ENCODE measurements around the gene SEMA3E.

The SEMA3E gene

DNA sequence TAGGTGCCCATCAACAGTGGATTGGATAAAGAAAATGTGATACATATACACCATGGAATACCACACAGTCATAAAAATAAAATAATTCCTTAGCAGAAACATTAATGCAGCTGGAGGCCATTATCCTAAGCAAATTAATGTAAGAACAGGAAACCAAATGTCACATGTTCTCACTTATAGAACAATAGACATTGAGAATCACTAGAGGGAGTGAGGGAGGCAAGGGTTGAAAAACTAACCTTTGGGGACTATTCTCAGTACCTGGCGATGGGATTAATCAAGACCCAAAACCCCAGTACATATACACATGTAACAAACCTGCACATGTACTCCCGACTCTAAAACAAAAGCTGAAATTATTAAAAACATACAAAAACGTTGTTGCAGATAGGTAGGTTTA, 222.6 kb downstream of the SEMA3E start:
- in situ Hi-C loops (cut with HindIII; ENCODE audit: low sequenced_read_pairs): no loop called here
- H3K4me3 ChIP-seq (ENCODE audit: low read depth, low read length): no peak overlapping the region
- DNase-seq (ENCODE audit: low read depth): no peak

DNA sequence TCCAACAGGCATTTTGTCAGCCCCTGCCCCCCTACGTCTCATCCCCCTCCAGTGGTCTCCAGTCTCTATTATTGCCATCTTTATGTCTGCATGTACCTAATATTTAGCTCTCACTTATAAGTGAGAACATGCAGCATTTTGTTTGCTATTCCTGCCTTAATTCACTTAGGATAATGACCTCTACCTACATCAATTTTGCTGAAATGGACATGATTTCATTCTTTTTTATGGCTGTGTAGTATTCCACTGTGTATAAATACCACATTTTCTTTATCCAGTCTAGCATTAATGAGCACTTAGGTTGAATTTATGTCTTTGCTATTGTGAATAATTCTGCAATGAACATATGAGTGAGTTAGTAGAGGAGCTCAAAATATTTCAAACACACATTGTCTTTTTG, 229.9 kb downstream of the SEMA3E start:
- no peak overlapping the region for H3K4me3 ChIP-seq (ENCODE audit: low read depth, low read length)
- in situ Hi-C loops (cut with HindIII; ENCODE audit: low sequenced_read_pairs): no loop called here
- DNase-seq (ENCODE audit: low read depth): no peak
- TF ChIP-seq, protein P1, sequence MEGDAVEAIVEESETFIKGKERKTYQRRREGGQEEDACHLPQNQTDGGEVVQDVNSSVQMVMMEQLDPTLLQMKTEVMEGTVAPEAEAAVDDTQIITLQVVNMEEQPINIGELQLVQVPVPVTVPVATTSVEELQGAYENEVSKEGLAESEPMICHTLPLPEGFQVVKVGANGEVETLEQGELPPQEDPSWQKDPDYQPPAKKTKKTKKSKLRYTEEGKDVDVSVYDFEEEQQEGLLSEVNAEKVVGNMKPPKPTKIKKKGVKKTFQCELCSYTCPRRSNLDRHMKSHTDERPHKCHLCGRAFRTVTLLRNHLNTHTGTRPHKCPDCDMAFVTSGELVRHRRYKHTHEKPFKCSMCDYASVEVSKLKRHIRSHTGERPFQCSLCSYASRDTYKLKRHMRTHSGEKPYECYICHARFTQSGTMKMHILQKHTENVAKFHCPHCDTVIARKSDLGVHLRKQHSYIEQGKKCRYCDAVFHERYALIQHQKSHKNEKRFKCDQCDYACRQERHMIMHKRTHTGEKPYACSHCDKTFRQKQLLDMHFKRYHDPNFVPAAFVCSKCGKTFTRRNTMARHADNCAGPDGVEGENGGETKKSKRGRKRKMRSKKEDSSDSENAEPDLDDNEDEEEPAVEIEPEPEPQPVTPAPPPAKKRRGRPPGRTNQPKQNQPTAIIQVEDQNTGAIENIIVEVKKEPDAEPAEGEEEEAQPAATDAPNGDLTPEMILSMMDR (IDR thresholded peaks at IDR 0.05; ENCODE audit: low read depth, low read length, missing control alignments): no peak

More for the DNA sequence above, 222.6 kb downstream of the SEMA3E start:
- TF ChIP-seq, protein P1 (IDR thresholded peaks at IDR 0.05; ENCODE audit: low read depth, low read length, missing control alignments): no peak

DNA sequence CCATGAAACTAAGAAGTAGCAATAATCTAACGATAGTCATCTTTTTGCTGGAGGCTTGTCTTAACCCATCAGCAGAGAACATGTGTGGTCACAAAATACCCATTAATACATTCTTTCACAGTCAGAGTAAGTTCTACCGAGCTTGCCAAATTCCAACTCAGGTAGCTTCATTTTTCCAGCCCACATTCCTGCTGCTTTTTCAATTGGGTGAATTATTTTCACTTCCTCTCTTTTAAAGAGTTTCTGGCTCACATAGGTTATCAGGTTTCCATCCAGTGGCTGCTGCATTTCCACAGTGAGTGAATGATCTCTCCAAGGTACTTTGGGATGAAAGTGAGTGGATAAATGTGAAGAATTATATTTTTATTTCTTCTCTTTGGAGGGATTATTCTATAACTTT, 233.1 kb downstream of the SEMA3E start:
- H3K4me3 ChIP-seq (ENCODE audit: low read depth, low read length): no peak overlapping the region
- peak; percentile 38 for DNase-seq (ENCODE audit: low read depth)
- in situ Hi-C loops (cut with HindIII; ENCODE audit: low sequenced_read_pairs): no loop called here
- TF ChIP-seq, protein P1 (IDR thresholded peaks at IDR 0.05; ENCODE audit: low read depth, low read length, missing control alignments): no peak

DNA sequence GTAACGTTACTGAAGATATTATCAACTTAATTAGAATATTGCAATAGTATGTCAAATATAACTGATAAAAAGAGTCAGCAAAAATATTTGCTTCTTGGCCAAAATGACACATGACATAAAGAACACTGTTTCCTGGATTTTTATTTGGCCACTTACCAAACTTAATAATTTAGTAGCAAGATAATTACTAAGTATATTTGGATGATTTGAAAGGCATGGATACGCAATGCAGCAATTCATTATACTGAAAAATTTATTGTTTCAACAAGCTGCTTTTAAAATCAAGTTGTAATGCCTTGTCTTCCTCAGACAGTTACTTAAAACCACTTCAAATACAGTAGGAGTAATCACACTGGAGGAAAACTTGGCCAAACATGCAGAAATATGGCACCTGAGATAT, 234.0 kb downstream of the SEMA3E start:
- TF ChIP-seq, protein P1 (IDR thresholded peaks at IDR 0.05; ENCODE audit: low read depth, low read length, missing control alignments): no peak
- no peak overlapping the region for H3K4me3 ChIP-seq (ENCODE audit: low read depth, low read length)
- no peak for DNase-seq (ENCODE audit: low read depth)
- in situ Hi-C loops (cut with HindIII; ENCODE audit: low sequenced_read_pairs): no loop called here

DNA sequence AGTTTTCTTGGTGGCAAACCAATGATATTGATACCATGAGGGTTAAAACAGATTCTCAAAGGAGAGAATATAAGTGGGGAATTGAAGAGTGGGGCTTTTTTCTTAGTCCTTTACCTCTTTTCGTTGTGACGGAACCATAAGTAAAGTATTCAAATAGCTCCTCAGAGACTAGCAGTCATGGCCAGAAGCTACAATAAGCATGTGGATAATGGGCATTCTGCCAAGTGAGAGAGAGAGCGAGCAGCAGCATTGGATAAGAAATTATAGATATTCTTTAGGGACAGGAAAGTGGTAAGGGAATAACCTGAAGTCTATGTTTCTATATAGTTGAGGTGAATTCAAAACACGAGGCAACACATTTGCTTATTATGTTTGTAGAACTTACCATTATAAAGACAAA, 235.1 kb downstream of the SEMA3E start:
- no peak overlapping the region for H3K4me3 ChIP-seq (ENCODE audit: low read depth, low read length)
- no peak for DNase-seq (ENCODE audit: low read depth)
- TF ChIP-seq, protein P1 (IDR thresholded peaks at IDR 0.05; ENCODE audit: low read depth, low read length, missing control alignments): no peak
- in situ Hi-C loops (cut with HindIII; ENCODE audit: low sequenced_read_pairs): no loop called here

DNA sequence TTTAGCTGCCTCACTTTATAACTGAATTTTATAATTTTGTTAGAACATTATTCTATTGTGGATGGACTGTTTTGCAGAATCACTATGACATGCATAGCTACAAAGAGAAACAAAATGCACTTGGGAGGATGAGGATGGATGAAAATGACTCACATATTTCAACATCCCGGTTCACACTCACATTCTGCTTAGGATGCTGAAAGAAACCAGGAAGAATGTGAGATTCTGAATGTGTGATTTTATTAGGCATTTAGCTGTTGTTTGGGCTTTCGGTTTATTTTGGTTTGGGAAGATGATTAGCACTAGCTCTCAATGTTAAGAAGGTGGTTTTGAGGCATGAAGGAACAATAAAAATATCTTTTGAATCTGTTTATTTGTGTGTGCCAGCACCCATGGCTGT, 235.5 kb downstream of the SEMA3E start:
- TF ChIP-seq, protein P1 (IDR thresholded peaks at IDR 0.05; ENCODE audit: low read depth, low read length, missing control alignments): no peak
- DNase-seq (ENCODE audit: low read depth): no peak
- no peak overlapping the region for H3K4me3 ChIP-seq (ENCODE audit: low read depth, low read length)
- in situ Hi-C loops (cut with HindIII; ENCODE audit: low sequenced_read_pairs): no loop called here

Data from astrocyte of the cerebellum (primary cell).